Tongue (tissue), 2 donors: Measurements from ENCODE around the gene EVX1. TPM values are rescaled to one million over a fixed set of nuclear protein-coding genes. Genes with fewer than 3 reads are reported as not detected.

ENCODE experiments used
- DNase-seq: peaks from one replicate; pipeline ENCODE4 v3.0.0-alpha.2; 2015
- total RNA-seq: library from RNA; depleted of rRNA; stranded (reverse); fragments of >200 nt; gene quantifications from one replicate; pipeline ENCODE4 v1.2.3, GENCODE V29; 2014

The EVX1 gene
- total RNA-seq, 1 donor from 2014 or later, result not detected

DNA sequence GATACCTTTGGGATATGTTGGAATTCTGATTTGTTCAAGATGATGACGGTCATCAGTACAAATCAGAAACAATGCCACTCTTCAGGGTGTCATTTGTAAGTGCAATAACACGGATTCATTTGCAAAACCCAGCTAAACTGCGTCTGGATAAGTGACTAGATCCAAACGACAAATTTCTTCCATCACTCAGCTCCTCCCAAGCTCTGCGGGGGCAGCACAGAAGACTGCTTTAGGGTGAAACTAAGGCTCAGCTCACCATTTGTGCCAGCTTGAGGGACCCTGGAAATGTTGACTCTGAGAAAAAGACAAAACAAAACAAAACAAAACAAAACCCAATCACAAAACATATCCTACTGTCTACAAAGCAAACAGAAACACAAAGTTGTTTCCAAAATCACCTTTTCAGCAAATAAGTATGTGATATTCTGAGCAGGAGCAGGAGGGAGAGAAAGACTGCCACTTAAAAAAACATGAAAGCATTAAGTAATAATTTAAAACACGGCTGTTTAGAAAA, 8.0 kb downstream of the EVX1 start:
- no peak for DNase-seq

DNA sequence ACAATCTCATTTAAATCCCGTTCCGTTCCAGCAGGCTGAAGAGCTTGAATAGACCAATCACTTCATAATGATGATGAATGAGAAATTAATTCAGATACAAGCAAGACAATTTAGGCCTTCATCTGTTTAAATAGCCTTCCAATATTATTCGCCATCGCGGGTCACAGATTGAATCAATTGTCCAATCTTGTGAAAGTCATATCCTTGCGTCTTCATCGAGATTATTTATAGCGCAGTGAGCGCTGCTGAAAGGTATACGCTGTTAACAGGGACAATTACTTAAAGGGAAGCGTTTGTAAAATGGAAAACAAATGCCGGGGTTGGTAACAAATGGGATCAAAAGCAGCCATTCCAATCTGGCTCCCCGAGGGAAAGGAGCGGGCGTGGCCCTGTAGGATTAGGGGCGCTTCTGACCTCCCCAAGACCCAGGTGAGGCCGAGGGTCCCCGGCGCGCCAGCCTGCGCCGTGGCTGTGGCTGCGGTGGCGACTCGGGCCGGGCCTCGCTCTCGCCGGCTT, 8.6 kb downstream of the EVX1 start:
- DNase-seq, result peak; percentile 24

DNA sequence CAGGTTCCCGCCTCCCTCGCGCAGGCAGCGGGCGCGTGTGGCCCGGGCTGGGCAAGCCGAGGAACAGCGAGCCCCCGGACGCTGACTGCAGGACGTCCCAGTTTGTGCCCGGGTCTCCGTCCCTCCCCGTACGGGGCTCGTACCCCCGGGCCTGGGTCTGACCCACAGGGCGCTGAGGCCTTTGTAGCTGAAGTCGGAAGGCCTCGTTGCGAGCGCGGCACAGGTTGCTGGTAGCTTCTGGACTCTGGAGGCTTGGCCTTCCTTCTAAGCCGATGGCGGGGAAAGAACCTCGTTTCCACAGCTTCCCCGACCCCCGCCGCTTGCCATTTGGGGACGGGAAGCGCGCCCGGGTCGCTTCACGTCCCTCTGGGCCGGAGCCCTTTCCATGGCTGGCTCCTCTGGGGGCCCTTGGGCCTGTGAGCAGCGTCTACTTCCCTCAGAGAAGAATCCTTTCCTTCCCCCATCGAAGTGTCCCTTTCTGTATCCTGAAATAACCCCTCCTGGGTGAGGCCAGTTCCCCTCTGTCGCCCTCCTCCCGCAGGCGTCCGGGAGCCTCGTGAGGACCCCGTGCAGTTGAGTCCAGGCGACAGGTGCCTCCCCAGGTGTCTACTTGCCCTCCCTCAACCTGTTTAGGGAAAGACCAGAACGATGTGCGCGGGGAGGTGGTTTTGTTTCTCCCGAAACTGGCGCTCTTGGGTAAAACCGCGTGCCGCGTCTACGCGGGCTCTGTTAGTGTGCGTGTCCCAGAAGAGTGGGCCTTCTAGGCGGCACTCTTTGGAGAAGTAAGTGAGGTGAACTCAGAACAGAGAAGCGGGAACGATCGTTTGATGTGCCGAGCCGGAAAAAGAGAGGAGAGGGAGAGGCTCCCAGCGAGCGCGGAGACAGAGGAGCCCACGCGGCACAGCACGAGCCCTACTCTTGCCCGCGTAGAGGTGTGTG, 9.3 kb downstream of the EVX1 start:
- no peak for DNase-seq

DNA sequence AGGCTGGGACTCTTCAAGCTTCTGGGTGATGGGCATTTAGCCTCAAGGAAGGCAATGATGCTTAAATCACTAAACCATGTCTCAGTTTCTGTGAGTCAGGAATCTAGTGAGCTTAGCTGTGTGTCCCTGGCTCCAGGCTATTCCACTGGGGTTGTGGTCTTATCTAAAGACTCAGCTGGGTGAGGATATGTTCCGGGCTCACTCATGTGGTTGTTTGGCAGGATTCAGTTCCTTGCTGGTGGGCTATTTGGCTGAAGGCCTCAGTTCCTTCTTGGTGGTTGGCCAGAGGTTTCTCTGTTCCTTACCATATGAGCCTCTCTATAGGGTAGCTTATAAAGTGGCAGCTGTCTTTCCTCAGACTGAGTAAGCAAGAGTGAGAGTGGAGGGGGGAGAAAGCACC, 12.0 kb downstream of the EVX1 start:
- DNase-seq, result no peak

DNA sequence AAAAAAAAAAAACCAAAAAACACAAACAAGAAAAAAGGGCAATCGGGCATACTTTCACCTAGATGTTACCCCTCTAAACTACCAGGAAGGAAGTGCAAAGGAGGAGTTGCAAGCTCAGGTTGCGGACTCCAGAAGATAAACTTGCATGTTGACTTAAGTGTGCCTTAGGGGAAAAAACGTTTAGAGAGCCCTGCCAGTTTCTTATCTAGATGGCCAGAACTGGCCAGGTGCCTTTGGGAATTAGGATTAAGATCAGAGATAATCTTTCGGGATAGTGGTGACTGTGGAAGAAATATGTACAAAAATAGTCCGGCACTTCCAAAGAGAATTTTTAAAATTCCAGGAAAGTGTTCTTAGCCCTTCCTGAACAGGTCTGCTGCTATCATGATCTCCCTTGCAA, 17.6 kb downstream of the EVX1 start:
- no peak for DNase-seq

DNA sequence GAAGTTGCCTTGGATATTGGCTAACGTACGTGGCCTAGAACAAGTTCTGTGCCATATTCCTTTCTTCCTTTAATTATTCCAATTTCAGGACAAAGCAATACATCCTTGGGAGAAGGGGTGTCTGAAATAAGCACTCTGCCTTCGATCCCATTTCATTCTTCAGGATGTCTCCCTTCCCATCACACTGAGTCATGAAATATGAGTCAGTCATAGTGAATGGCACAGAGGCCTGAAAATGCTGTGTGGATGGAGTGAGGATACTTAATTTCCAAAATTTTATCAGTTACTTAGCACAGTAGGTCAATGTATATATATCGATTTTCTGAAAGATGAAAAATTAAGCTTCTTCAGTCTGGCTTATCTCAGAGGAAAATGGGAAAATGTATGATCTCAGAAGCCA, 19.5 kb downstream of the EVX1 start:
- DNase-seq, result no peak

DNA sequence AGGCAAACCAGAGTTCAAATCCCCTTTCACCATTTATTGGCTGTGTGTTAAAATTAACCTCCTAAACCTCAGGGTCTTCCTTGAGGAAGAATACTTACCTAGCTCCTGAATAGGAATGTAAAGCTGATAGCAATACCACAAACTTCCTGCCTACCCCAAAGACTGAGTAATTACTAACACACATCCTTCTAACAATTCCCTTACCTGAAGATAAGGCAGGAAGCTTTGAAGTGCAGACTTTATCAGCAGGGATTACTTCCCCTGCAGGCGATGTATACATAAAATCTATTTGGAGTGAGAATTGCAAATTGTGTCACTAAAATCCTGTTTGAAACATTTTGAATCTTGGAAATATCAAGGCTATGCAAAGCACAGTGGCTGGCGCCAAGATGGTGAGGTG, 21.2 kb downstream of the EVX1 start:
- no peak for DNase-seq

DNA sequence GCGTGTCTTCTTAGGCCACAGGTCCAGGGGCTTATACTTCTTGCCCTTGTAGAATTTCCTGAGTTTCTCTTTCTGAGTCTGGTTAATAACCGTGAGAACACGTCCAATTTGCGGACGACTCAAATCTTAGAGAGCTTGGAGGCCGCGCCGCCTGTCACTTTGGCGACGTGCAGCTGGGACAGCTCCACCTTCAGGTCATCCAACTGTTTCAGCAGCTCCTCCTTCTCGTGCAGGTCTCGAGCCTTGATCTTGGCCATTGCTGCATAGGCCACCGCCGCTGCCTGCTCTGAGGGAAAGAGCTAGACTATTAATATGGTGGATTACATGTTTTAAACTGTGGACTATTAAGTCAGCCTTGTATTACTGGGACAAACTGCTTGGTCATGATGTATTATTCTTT, 26.9 kb downstream of the EVX1 start:
- no peak for DNase-seq

DNA sequence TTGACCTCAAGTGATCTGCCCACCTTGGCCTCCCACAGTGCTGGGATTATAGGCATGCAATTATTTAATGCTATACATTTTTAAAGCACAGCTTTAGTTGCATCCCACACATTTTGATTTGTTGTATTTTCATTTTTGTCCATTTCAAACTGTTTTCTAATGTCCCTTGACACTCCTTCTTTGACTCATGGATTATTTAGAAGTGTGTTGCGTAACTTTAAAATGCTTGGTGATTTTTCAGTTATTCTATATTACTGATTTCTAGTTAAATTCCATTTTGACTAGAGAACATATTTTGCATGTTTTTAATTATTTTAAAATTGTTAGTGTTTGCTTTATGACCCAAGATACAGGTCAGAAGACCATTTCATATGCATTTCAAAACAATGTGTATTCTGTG, 28.8 kb downstream of the EVX1 start:
- DNase-seq, result no peak

DNA sequence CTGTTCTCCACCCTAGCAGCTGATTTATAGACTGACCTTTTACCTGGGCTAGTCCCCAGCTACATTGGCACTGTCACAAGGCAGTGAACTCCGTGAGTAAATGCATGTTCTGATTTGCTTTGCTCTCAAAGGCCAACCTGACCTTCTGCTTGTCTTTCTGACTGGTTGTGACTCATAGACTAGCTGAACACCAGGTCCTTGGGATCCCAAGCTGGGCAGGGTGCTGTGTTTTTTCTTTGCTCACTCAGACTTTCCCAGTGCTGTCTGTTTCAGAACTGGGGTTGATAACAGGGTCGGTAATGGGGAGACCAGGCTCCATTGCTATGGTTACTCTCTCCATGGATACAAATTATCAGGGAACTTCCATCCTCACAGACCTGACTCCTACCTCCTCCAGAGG, 35.0 kb downstream of the EVX1 start:
- DNase-seq, result no peak

DNA sequence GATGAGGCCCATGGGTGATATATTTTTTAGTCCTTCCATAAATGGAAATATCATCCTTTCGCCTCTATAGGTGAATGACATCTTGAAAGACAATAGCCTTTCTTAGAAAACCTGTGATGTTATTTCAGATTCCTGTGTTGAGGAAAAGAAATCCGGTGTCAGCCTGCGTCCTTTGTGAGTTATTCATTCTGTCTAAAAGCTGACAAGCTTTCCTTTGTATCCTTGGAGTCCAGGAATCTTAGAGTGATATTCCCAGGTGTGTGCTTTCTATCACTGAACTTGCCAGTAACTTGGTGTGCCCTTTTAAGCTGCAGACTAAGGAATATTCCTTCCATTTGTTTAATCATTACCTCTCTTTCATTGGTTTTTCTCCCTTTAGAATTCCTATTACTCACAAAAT, 41.0 kb downstream of the EVX1 start:
- no peak for DNase-seq

DNA sequence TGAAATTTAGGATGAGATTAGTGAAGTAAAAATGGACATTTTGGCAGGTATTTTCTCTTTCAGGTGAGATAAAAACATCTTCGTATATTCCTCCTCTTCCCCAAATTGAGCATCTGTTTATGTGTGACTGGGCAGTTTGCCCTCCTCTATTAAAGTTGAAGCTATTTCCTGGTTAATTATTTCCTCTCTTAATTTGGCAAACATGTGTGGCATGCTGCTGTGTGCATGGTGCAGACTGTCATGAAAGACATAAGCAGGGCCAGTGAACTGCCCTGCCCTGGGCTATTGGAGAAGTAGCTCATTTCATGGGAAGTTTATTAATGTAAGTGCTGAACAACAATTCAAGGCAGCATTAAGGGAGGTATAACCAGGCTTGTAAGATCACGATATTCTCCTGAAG, 52.6 kb downstream of the EVX1 start:
- no peak for DNase-seq

DNA sequence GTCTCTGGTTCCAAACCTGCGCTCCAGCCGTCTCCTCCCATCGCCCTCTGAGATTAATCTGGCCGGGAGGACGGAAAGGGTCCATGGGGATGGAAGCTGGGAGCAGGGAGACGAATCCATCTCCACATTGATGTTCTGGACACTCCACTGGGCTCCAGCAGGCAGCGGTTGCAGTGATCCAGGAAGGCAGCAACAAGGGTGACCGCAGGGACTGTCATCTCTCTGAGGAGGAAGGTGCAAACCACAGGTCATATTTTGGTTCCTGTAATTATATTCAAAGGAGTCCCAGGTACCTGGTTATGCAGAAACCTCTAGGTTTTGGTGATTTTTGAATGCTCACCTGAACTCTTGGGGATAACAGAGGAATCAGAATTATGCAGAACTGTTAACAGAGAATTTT, 54.8 kb downstream of the EVX1 start:
- DNase-seq, result no peak

Other genes starting within 250 kb of the EVX1 start
- not detected for gene HOXA1, start 146.8 kb upstream of the EVX1 start, total RNA-seq
- not detected for gene HOXA2, start 140.1 kb upstream of the EVX1 start, total RNA-seq
- not detected for gene HOXA4, start 112.0 kb upstream of the EVX1 start, total RNA-seq
- gene HOXA5, start 99.1 kb upstream of the EVX1 start, total RNA-seq, result 0.21 TPM
- not detected for gene HOXA6, start 95.0 kb upstream of the EVX1 start, total RNA-seq
- gene HOXA3, start 90.2 kb upstream of the EVX1 start, total RNA-seq, result 2.4 TPM
- not detected for gene HOXA7, start 86.1 kb upstream of the EVX1 start, total RNA-seq
- not detected for gene HOXA9, start 77.3 kb upstream of the EVX1 start, total RNA-seq
- not detected for gene HOXA10, start 68.5 kb upstream of the EVX1 start, total RNA-seq
- not detected for gene HOXA11, start 57.6 kb upstream of the EVX1 start, total RNA-seq
- not detected for gene HOXA13, start 42.7 kb upstream of the EVX1 start, total RNA-seq